ENCODE measurements around the gene GALK2. TPM values are rescaled to one million over a fixed set of nuclear protein-coding genes. Genes with fewer than 3 reads are reported as not detected.

Gene GALK2
- total and polyA plus RNA-seq, 2 experiments from 2014 or later, result 27.5 to 28.1 TPM

GRCh38 chr15:49293941-49294340 is 123.9 kb downstream of the GALK2 start:
- DNase-seq (ENCODE audit: low read depth in 1 of 2, low spot score in 1 of 2), result no peak
- H3K4me3 ChIP-seq, result no peak overlapping the region
- H3K36me3 ChIP-seq, result peaks cover 5% of the 10 kb centered on the region
- TF ChIP-seq CTCF (IDR thresholded peaks at IDR 0.05; ENCODE audit: low read depth, low read length), result no peak
- H3K27me3 ChIP-seq, result no peaks in the 10 kb centered on the region
- H3K4me1 ChIP-seq (ENCODE audit: low read depth), result no peaks in the 10 kb centered on the region
- H3K9me3 ChIP-seq (ENCODE audit: low read depth), result no peaks in the 10 kb centered on the region
- H3K27ac ChIP-seq, result no peak overlapping the region

DNA sequence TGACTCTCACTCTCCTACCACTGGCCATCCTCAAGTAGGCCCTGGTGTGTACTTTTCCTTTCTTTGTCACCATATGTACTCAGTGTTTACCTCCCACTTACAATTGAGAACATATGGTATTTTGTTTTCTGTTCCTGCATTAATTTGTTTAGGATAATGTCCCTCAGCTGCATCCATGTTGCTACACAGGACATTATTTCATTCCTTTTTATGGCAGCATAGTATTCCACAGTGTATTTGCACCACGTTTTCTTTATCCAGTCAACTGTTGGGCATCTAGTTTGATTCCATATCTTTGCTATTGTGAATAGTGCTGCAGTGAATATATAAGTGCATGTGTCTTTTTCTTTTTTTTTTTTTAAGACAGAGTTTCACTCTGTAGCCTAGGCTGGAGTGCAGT is 126.2 kb downstream of the GALK2 start:
- no peak for DNase-seq (ENCODE audit: low read depth in 1 of 2, low spot score in 1 of 2)
- no peak overlapping the region for H3K4me3 ChIP-seq
- H3K27ac ChIP-seq, result no peak overlapping the region
- H3K9me3 ChIP-seq (ENCODE audit: low read depth), result no peaks in the 10 kb centered on the region
- H3K36me3 ChIP-seq, result peaks cover 5% of the 10 kb centered on the region
- no peaks in the 10 kb centered on the region for H3K27me3 ChIP-seq
- TF ChIP-seq CTCF (IDR thresholded peaks at IDR 0.05; ENCODE audit: low read depth, low read length), result no peak
- no peaks in the 10 kb centered on the region for H3K4me1 ChIP-seq (ENCODE audit: low read depth)

- Histone ChIP-seq H3K9me3 (ENCODE audit: low read depth) (no peaks in the 10 kb centered on the region), H3K4me1 (ENCODE audit: low read depth) (no peaks in the 10 kb centered on the region), H3K36me3 (peaks cover 5% of the 10 kb centered on the region), H3K27me3 (no peaks in the 10 kb centered on the region), H3K4me3 (no peak overlapping the region), H3K27ac (no peak overlapping the region)
- DNase-seq (ENCODE audit: low read depth in 1 of 2, low spot score in 1 of 2), result no peak
- TF ChIP-seq CTCF (IDR thresholded peaks at IDR 0.05; ENCODE audit: low read depth, low read length), result no peak
Measured at GRCh38 chr15:49297584-49297983, 127.5 kb downstream of the GALK2 start.

GRCh38 chr15:49300856-49301255 is 130.8 kb downstream of the GALK2 start:
- Histone ChIP-seq H3K27ac (no peak overlapping the region), H3K4me1 (ENCODE audit: low read depth) (no peaks in the 10 kb centered on the region), H3K36me3 (no peaks in the 10 kb centered on the region), H3K9me3 (ENCODE audit: low read depth) (no peaks in the 10 kb centered on the region), H3K4me3 (no peak overlapping the region), H3K27me3 (no peaks in the 10 kb centered on the region)
- DNase-seq (ENCODE audit: low read depth in 1 of 2, low spot score in 1 of 2), result no peak
- TF ChIP-seq CTCF (IDR thresholded peaks at IDR 0.05; ENCODE audit: low read depth, low read length), result no peak

GRCh38 chr15:49301562-49301961 is 131.5 kb downstream of the GALK2 start:
- Histone ChIP-seq H3K4me3 (no peak overlapping the region), H3K9me3 (ENCODE audit: low read depth) (no peaks in the 10 kb centered on the region), H3K36me3 (no peaks in the 10 kb centered on the region), H3K27ac (no peak overlapping the region), H3K27me3 (no peaks in the 10 kb centered on the region), H3K4me1 (ENCODE audit: low read depth) (no peaks in the 10 kb centered on the region)
- DNase-seq (ENCODE audit: low read depth in 1 of 2, low spot score in 1 of 2), result peak in 1 of 2 donors; percentile 32
- TF ChIP-seq CTCF (IDR thresholded peaks at IDR 0.05; ENCODE audit: low read depth, low read length), result no peak

GRCh38 chr15:49303003-49303402 is 133.0 kb downstream of the GALK2 start:
- DNase-seq (ENCODE audit: low read depth in 1 of 2, low spot score in 1 of 2), result no peak
- H3K27ac ChIP-seq, result no peak overlapping the region
- no peak overlapping the region for H3K4me3 ChIP-seq
- H3K36me3 ChIP-seq, result no peaks in the 10 kb centered on the region
- no peak for TF ChIP-seq CTCF (IDR thresholded peaks at IDR 0.05; ENCODE audit: low read depth, low read length)
- no peaks in the 10 kb centered on the region for H3K27me3 ChIP-seq
- no peaks in the 10 kb centered on the region for H3K9me3 ChIP-seq (ENCODE audit: low read depth)
- no peaks in the 10 kb centered on the region for H3K4me1 ChIP-seq (ENCODE audit: low read depth)

All from cardiac muscle cell (in vitro differentiated cells and primary cell).